ENCODE data around the gene BORCS5.
A peak's percentile ranks its signal among the peaks of the same experiment; 100 is the strongest.
"Not testable (repeated sequence)": the region's sequence is repeated elsewhere in the genome, so short reads cannot be mapped to it uniquely, and the experiment has no call there.

BORCS5 gene

GRCh38 chr12:12356896-12357718, at the start of gene BORCS5:
Gene BORCS5 (plus strand): TSS chr12:12357078. CDS start chr12:12357452, 374 bp downstream.
- Histone ChIP-seq H3K9me3 (no peaks in the 10 kb centered on the region), H3K4me1 (peaks cover 0 to 22% (median 9%) of the 10 kb centered on the region in 4 donors), H3K4me3 (peak within 1 kb of the TSS; percentile 76 to 80), H3K27ac (peak within 1 kb of the TSS; percentile 94 to 95), H3K27me3 (no peaks in the 10 kb centered on the region), H3K36me3 (no peaks in the 10 kb centered on the region)
- intact Hi-C loops (cut with DNase I; ENCODE audit: low total_unique reads): loop anchor here (5.0 kb wide), 1 partner anchor 205 kb away; the partner anchor contains the start of gene DUSP16
- DNase-seq: peak; percentile 96 to 98
- TF ChIP-seq CTCF (IDR thresholded peaks at IDR 0.05): no peak

GRCh38 chr12:12310695-12311094, 46.2 kb upstream of the BORCS5 start:
- DNase-seq; intact Hi-C loops (cut with DNase I; ENCODE audit: low total_unique reads); H3K27me3 ChIP-seq; H3K27ac ChIP-seq; H3K4me1 ChIP-seq; H3K36me3 ChIP-seq; H3K9me3 ChIP-seq; H3K4me3 ChIP-seq: not testable (repeated sequence)

- no peak for DNase-seq
- Histone ChIP-seq H3K4me1 (peaks cover 0 to 15% (median 0%) of the 10 kb centered on the region in 4 donors), H3K4me3 (no peak overlapping the region), H3K27ac (no peak overlapping the region), H3K27me3 (no peaks in the 10 kb centered on the region), H3K9me3 (no peaks in the 10 kb centered on the region), H3K36me3 (no peaks in the 10 kb centered on the region)
- intact Hi-C loops (cut with DNase I; ENCODE audit: low total_unique reads): no loop called here
- no peak for TF ChIP-seq CTCF (IDR thresholded peaks at IDR 0.05)
Observed at GRCh38 chr12:12315838-12316237, 41.0 kb upstream of the BORCS5 start.

- Histone ChIP-seq H3K4me1 (peaks cover 0 to 17% (median 0%) of the 10 kb centered on the region in 4 donors), H3K4me3 (peak overlapping the region in 1 of 2 donors; percentile 5), H3K27ac (peak overlapping the region in 1 of 2 donors; percentile 47), H3K27me3 (no peaks in the 10 kb centered on the region), H3K9me3 (no peaks in the 10 kb centered on the region), H3K36me3 (no peaks in the 10 kb centered on the region)
- no peak for DNase-seq
- TF ChIP-seq CTCF (IDR thresholded peaks at IDR 0.05): no peak
- intact Hi-C loops (cut with DNase I; ENCODE audit: low total_unique reads): no loop called here
Observed at GRCh38 chr12:12319451-12320183, 37.3 kb upstream of the BORCS5 start.

- H3K4me1 ChIP-seq: peaks cover 0 to 17% (median 0%) of the 10 kb centered on the region in 4 donors
- no peak for TF ChIP-seq CTCF (IDR thresholded peaks at IDR 0.05)
- intact Hi-C loops (cut with DNase I; ENCODE audit: low total_unique reads): no loop called here
- H3K36me3 ChIP-seq: no peaks in the 10 kb centered on the region
- H3K27ac ChIP-seq: no peak overlapping the region
- H3K9me3 ChIP-seq: no peaks in the 10 kb centered on the region
- no peaks in the 10 kb centered on the region for H3K27me3 ChIP-seq
- no peak for DNase-seq
- H3K4me3 ChIP-seq: no peak overlapping the region
Observed at GRCh38 chr12:12323118-12323517, 33.8 kb upstream of the BORCS5 start.

GRCh38 chr12:12323591-12323990, 33.3 kb upstream of the BORCS5 start:
- intact Hi-C loops (cut with DNase I; ENCODE audit: low total_unique reads): no loop called here

More at GRCh38 chr12:12323591-12323990, 33.3 kb upstream of the BORCS5 start:
- H3K27me3 ChIP-seq: no peaks in the 10 kb centered on the region
- no peak for TF ChIP-seq CTCF (IDR thresholded peaks at IDR 0.05)
- no peaks in the 10 kb centered on the region for H3K36me3 ChIP-seq
- H3K4me3 ChIP-seq: no peak overlapping the region
- DNase-seq: no peak
- H3K9me3 ChIP-seq: no peaks in the 10 kb centered on the region
- no peak overlapping the region for H3K27ac ChIP-seq
- H3K4me1 ChIP-seq: peaks cover 0 to 17% (median 0%) of the 10 kb centered on the region in 4 donors

Measured in tibial artery (tissue), 4 donors.